ENCODE measurements around the gene ARHGEF19. TPM values are rescaled to one million over a fixed set of nuclear protein-coding genes. Genes with fewer than 3 reads are reported as not detected.
A peak's percentile ranks its signal among the peaks of the same experiment; 100 is the strongest.

Gene ARHGEF19
- total and polyA plus RNA-seq, 7 donors, result 0.99 to 2.4 (median 1.3) TPM

DNA sequence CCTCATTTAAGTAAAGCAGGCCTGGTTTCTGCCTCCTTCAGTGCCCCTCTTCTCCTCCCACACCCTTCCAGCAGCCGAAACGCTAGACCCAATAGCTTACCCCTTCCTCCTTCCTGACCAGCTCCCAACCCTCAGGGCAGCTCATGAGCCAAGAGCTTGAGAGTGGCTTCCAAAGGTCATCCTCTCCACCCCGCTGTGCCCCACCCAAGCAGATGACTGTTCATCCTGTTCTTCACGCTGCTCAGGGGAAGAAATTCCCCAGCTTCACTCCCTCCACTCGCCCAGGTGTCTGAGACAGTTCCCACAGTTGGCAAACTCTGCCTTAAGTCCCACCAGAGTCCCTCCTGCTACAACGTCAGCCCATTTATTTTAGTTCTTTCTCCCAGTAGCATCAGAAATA lies 23.4 kb downstream of the ARHGEF19 start:
- Histone ChIP-seq H3K27me3 (ENCODE audit: insufficient read depth in 3 of 3, low read length in 2 of 3) (peaks cover 0 to 10% (median 9%) of the 10 kb centered on the region in 3 donors), H3K4me1 (no peaks in the 10 kb centered on the region), H3K27ac (no peak overlapping the region), H3K4me3 (no peak overlapping the region), H3K9me3 (no peaks in the 10 kb centered on the region), H3K36me3 (ENCODE audit: insufficient read depth in 1 of 2, low read depth in 1 of 2) (no peaks in the 10 kb centered on the region)
- ATAC-seq (peak in 3 of 4 donors; percentile 22 to 57 (median 32)), DNase-seq (peak in 1 of 2 donors; percentile 67)
- TF ChIP-seq, protein P1, sequence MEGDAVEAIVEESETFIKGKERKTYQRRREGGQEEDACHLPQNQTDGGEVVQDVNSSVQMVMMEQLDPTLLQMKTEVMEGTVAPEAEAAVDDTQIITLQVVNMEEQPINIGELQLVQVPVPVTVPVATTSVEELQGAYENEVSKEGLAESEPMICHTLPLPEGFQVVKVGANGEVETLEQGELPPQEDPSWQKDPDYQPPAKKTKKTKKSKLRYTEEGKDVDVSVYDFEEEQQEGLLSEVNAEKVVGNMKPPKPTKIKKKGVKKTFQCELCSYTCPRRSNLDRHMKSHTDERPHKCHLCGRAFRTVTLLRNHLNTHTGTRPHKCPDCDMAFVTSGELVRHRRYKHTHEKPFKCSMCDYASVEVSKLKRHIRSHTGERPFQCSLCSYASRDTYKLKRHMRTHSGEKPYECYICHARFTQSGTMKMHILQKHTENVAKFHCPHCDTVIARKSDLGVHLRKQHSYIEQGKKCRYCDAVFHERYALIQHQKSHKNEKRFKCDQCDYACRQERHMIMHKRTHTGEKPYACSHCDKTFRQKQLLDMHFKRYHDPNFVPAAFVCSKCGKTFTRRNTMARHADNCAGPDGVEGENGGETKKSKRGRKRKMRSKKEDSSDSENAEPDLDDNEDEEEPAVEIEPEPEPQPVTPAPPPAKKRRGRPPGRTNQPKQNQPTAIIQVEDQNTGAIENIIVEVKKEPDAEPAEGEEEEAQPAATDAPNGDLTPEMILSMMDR (IDR thresholded peaks at IDR 0.05), result no peak
- 15 to 31% (median 16%) methylated on average over 6 of the region's 6 CpGs for WGBS, 3 donors
- intact Hi-C loops (cut with DNase I), result loop anchor here in 1 of 2 donors (2.0 kb wide), 1 partner anchor 56 kb away; no protein-coding TSS in a partner anchor

- peak; percentile 80 to 81 for DNase-seq
- H3K4me1 ChIP-seq, result no peaks in the 10 kb centered on the region
- no peaks in the 10 kb centered on the region for H3K9me3 ChIP-seq
- no peaks in the 10 kb centered on the region for H3K36me3 ChIP-seq (ENCODE audit: insufficient read depth in 1 of 2, low read depth in 1 of 2)
- TF ChIP-seq, protein P1 (IDR thresholded peaks at IDR 0.05), result peak; percentile 93
- ATAC-seq, result peak; percentile 74 to 86 (median 77)
- H3K4me3 ChIP-seq, result no peak overlapping the region
- H3K27me3 ChIP-seq (ENCODE audit: insufficient read depth in 3 of 3, low read length in 2 of 3), result peaks cover 0 to 10% (median 9%) of the 10 kb centered on the region in 3 donors
- H3K27ac ChIP-seq, result no peak overlapping the region
- intact Hi-C loops (cut with DNase I), result loop anchor here (1.0 to 2.0 kb wide), 3 partner anchors 57 to 109 kb away; no protein-coding TSS in a partner anchor
- WGBS, 3 donors, result 22 to 25% (median 22%) methylated on average over 15 of the region's 15 CpGs
Measured at GRCh38 chr1:16187748-16188401, 24.6 kb downstream of the ARHGEF19 start.

GRCh38 chr1:16186655-16187235 lies 25.7 kb downstream of the ARHGEF19 start:
- H3K9me3 ChIP-seq, result no peaks in the 10 kb centered on the region
- H3K27ac ChIP-seq, result no peak overlapping the region
- TF ChIP-seq, protein P1 (IDR thresholded peaks at IDR 0.05), result no peak
- WGBS, 3 donors, result 49 to 62% (median 55%) methylated on average over 9 of the region's 9 CpGs
- peaks cover 6% of the 10 kb centered on the region for H3K4me1 ChIP-seq
- DNase-seq (no peak), ATAC-seq (no peak)
- peaks cover 0 to 9% (median 7%) of the 10 kb centered on the region in 3 donors for H3K27me3 ChIP-seq (ENCODE audit: insufficient read depth in 3 of 3, low read length in 2 of 3)
- no peaks in the 10 kb centered on the region for H3K36me3 ChIP-seq (ENCODE audit: insufficient read depth in 1 of 2, low read depth in 1 of 2)
- intact Hi-C loops (cut with DNase I), result loop anchor here (1.0 to 2.0 kb wide), 2 partner anchors 107 to 108 kb away; no protein-coding TSS in a partner anchor
- no peak overlapping the region for H3K4me3 ChIP-seq

DNA sequence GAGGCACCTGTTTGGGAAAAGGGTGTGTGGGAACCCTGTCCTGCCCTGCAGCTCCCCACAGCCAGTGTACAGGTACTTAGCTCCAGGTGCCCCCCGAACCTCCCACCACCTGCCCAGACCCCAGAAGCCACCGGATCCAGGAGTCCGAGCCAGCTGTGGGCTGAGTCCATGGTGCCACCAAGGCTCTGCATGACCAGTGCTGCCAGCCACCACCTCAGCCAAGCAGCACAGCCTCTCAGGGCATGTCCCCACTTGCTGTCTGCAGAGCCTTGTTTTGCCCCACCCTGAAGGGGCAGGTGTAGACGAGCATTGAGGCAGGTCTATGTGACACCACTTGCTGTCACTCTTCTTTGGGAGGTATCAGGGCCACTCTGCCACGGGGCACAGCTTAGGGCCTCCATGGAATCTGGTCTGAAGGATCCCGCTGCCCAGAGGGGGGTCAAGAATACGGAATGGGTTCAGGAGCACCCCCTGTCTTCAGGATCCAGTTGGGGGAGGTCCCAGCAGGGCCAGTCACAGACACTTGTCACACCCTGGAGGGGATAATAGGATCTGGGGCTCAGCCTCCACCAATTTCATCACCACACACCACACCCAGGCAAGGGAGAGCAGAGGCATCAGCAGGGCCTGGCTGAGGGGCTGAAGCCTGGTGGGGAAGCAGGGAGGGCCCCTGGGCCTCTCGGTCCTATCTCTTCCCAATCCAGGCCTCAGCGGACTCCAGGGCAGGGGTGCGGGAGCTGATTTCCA lies 27.7 kb downstream of the ARHGEF19 start:
- TF ChIP-seq, protein P1 (IDR thresholded peaks at IDR 0.05), result no peak
- intact Hi-C loops (cut with DNase I), result loop anchor here in 1 of 2 donors (5.0 kb wide), 1 partner anchor 42 kb away; no protein-coding TSS in a partner anchor
- H3K4me1 ChIP-seq, result peaks cover 6% of the 10 kb centered on the region
- H3K4me3 ChIP-seq, result no peak overlapping the region
- ATAC-seq (no peak), DNase-seq (no peak)
- WGBS, 3 donors, result 82 to 87% (median 87%) methylated on average over 10 of the region's 10 CpGs
- H3K9me3 ChIP-seq, result no peaks in the 10 kb centered on the region
- H3K27ac ChIP-seq, result no peak overlapping the region
- peaks cover 0 to 9% (median 4%) of the 10 kb centered on the region in 3 donors for H3K27me3 ChIP-seq (ENCODE audit: insufficient read depth in 3 of 3, low read length in 2 of 3)
- H3K36me3 ChIP-seq (ENCODE audit: insufficient read depth in 1 of 2, low read depth in 1 of 2), result no peaks in the 10 kb centered on the region
